ENCODE data around the gene RIPK3.

Gene RIPK3

GRCh38 chr14:24322672-24323071 lies 17.1 kb downstream of the RIPK3 start:
- no peak overlapping the region for H3K4me3 Mint-ChIP-seq

GRCh38 chr14:24321212-24321975 lies 18.4 kb downstream of the RIPK3 start:
- Mint-ChIP-seq H3K4me1 (peaks cover 10% of the 10 kb centered on the region), H3K27me3 (no peaks in the 10 kb centered on the region), H3K9me3 (no peaks in the 10 kb centered on the region), H3K4me3 (no peak overlapping the region), H3K27ac (no peak overlapping the region), H3K36me3 (peaks cover 2% of the 10 kb centered on the region)

More at GRCh38 chr14:24322672-24323071, 17.1 kb downstream of the RIPK3 start:
- no peaks in the 10 kb centered on the region for H3K27me3 Mint-ChIP-seq
- H3K27ac Mint-ChIP-seq = no peak overlapping the region
- no peaks in the 10 kb centered on the region for H3K9me3 Mint-ChIP-seq
- H3K4me1 Mint-ChIP-seq = peaks cover 10% of the 10 kb centered on the region
- H3K36me3 Mint-ChIP-seq = no peaks in the 10 kb centered on the region

GRCh38 chr14:24317141-24317928 lies 22.5 kb downstream of the RIPK3 start:
- no peaks in the 10 kb centered on the region for H3K27me3 Mint-ChIP-seq
- H3K4me1 Mint-ChIP-seq = peaks cover 43% of the 10 kb centered on the region
- peak overlapping the region; percentile 7 for H3K4me3 Mint-ChIP-seq
- H3K27ac Mint-ChIP-seq = peak overlapping the region; percentile 35
- no peaks in the 10 kb centered on the region for H3K9me3 Mint-ChIP-seq
- peaks cover 2% of the 10 kb centered on the region for H3K36me3 Mint-ChIP-seq

GRCh38 chr14:24316597-24316950 lies 23.2 kb downstream of the RIPK3 start:
- Mint-ChIP-seq H3K4me3 (no peak overlapping the region), H3K36me3 (peaks cover 3% of the 10 kb centered on the region), H3K4me1 (peaks cover 51% of the 10 kb centered on the region), H3K9me3 (no peaks in the 10 kb centered on the region), H3K27ac (no peak overlapping the region), H3K27me3 (no peaks in the 10 kb centered on the region)

GRCh38 chr14:24315807-24316596 lies 23.8 kb downstream of the RIPK3 start:
- Mint-ChIP-seq H3K4me1 (peaks cover 53% of the 10 kb centered on the region), H3K9me3 (no peaks in the 10 kb centered on the region), H3K36me3 (peaks cover 3% of the 10 kb centered on the region), H3K27ac (no peak overlapping the region), H3K27me3 (no peaks in the 10 kb centered on the region), H3K4me3 (no peak overlapping the region)

- Mint-ChIP-seq H3K27me3 (no peaks in the 10 kb centered on the region), H3K9me3 (no peaks in the 10 kb centered on the region), H3K36me3 (peaks cover 3% of the 10 kb centered on the region), H3K4me3 (no peak overlapping the region), H3K27ac (no peak overlapping the region), H3K4me1 (peaks cover 55% of the 10 kb centered on the region)
These were observed 24.5 kb downstream of the RIPK3 start for GRCh38 chr14:24315243-24315806.

GRCh38 chr14:24314377-24315193 lies 25.2 kb downstream of the RIPK3 start:
- H3K36me3 Mint-ChIP-seq = peaks cover 3% of the 10 kb centered on the region
- H3K4me1 Mint-ChIP-seq = peaks cover 63% of the 10 kb centered on the region
- H3K9me3 Mint-ChIP-seq = no peaks in the 10 kb centered on the region
- peak overlapping the region; percentile 34 for H3K4me3 Mint-ChIP-seq
- H3K27ac Mint-ChIP-seq = peak overlapping the region; percentile 84
- no peaks in the 10 kb centered on the region for H3K27me3 Mint-ChIP-seq

GRCh38 chr14:24313913-24314312 lies 25.9 kb downstream of the RIPK3 start:
- Mint-ChIP-seq H3K36me3 (peaks cover 3% of the 10 kb centered on the region), H3K4me1 (peaks cover 70% of the 10 kb centered on the region), H3K9me3 (no peaks in the 10 kb centered on the region), H3K4me3 (peak overlapping the region; percentile 35), H3K27me3 (no peaks in the 10 kb centered on the region), H3K27ac (peak overlapping the region; percentile 56)

GRCh38 chr14:24312736-24313507 lies 26.9 kb downstream of the RIPK3 start:
- H3K4me1 Mint-ChIP-seq = peaks cover 76% of the 10 kb centered on the region
- H3K27me3 Mint-ChIP-seq = no peaks in the 10 kb centered on the region
- H3K4me3 Mint-ChIP-seq = peak overlapping the region; percentile 80
- no peaks in the 10 kb centered on the region for H3K9me3 Mint-ChIP-seq
- peaks cover 6% of the 10 kb centered on the region for H3K36me3 Mint-ChIP-seq
- peak overlapping the region; percentile 82 for H3K27ac Mint-ChIP-seq

GRCh38 chr14:24311837-24312615 lies 27.8 kb downstream of the RIPK3 start:
- peak overlapping the region; percentile 82 for H3K27ac Mint-ChIP-seq
- no peaks in the 10 kb centered on the region for H3K9me3 Mint-ChIP-seq
- H3K36me3 Mint-ChIP-seq = peaks cover 4% of the 10 kb centered on the region
- peaks cover 75% of the 10 kb centered on the region for H3K4me1 Mint-ChIP-seq
- H3K4me3 Mint-ChIP-seq = peak overlapping the region; percentile 80
- H3K27me3 Mint-ChIP-seq = no peaks in the 10 kb centered on the region

GRCh38 chr14:24310646-24311604 lies 28.9 kb downstream of the RIPK3 start, which contains the start of gene LTB4R:
Gene LTB4R (plus strand): TSS chr14:24311502. CDS start chr14:24315652, 4,150 bp downstream.
- Mint-ChIP-seq H3K4me1 (peaks cover 75% of the 10 kb centered on the region), H3K4me3 (peak within 1 kb of the TSS; percentile 83), H3K9me3 (no peaks in the 10 kb centered on the region), H3K36me3 (peaks cover 7% of the 10 kb centered on the region), H3K27ac (peak within 1 kb of the TSS; percentile 87), H3K27me3 (no peaks in the 10 kb centered on the region)

GRCh38 chr14:24310265-24310645 lies 29.5 kb downstream of the RIPK3 start:
- Mint-ChIP-seq H3K4me1 (peaks cover 71% of the 10 kb centered on the region), H3K27ac (peak overlapping the region; percentile 87), H3K4me3 (peak overlapping the region; percentile 83), H3K36me3 (peaks cover 11% of the 10 kb centered on the region), H3K9me3 (no peaks in the 10 kb centered on the region), H3K27me3 (no peaks in the 10 kb centered on the region)
